Activated CD8-positive, alpha-beta memory T cell treated with anti-CD3 and anti-CD28 coated beads, Interleukin-2, amount 50 U/mL, for 24 hours (primary cell): ENCODE measurements around the gene ALOX15.
"Not testable (repeated sequence)": the region's sequence is repeated elsewhere in the genome, so short reads cannot be mapped to it uniquely, and the experiment has no call there.

ENCODE experiments used
- DNase-seq: peaks from one replicate; pipeline ENCODE4 v3.0.0-alpha.2; 2020; ENCODE audit errors: extremely low read depth

Gene ALOX15

GRCh38 chr17:4655933-4656332 lies 14.5 kb upstream of the ALOX15 start:
- DNase-seq: not testable (repeated sequence)

- no peak for DNase-seq
Observed at GRCh38 chr17:4652997-4653396, 11.5 kb upstream of the ALOX15 start.

- no peak for DNase-seq
Observed at GRCh38 chr17:4648741-4649140, 7.3 kb upstream of the ALOX15 start.

GRCh38 chr17:4645642-4646041 lies 4.2 kb upstream of the ALOX15 start:
- DNase-seq: no peak

- DNase-seq: no peak
Observed at GRCh38 chr17:4643676-4644075, 2.2 kb upstream of the ALOX15 start.

GRCh38 chr17:4642286-4642685 lies 808 bp upstream of the ALOX15 start:
- DNase-seq: no peak

- DNase-seq: not testable (repeated sequence)
Observed at GRCh38 chr17:4640569-4641188, 799 bp downstream of the ALOX15 start.

GRCh38 chr17:4639301-4640059 lies 2.0 kb downstream of the ALOX15 start:
- DNase-seq: not testable (repeated sequence)

- DNase-seq: not testable (repeated sequence)
Observed at GRCh38 chr17:4638766-4639165, 2.7 kb downstream of the ALOX15 start.

GRCh38 chr17:4636474-4637100 lies 4.9 kb downstream of the ALOX15 start:
- DNase-seq: no peak

- DNase-seq: no peak
Observed at GRCh38 chr17:4635823-4636375, 5.6 kb downstream of the ALOX15 start.

- no peak for DNase-seq
Observed at GRCh38 chr17:4634976-4635375, 6.5 kb downstream of the ALOX15 start.

- DNase-seq: no peak
Observed at GRCh38 chr17:4633643-4634042, 7.8 kb downstream of the ALOX15 start.

GRCh38 chr17:4632581-4632920 lies 8.9 kb downstream of the ALOX15 start:
- no peak for DNase-seq

GRCh38 chr17:4631836-4632580 lies 9.5 kb downstream of the ALOX15 start:
- no peak for DNase-seq

GRCh38 chr17:4631431-4631830 lies 10.0 kb downstream of the ALOX15 start:
- no peak for DNase-seq

GRCh38 chr17:4626734-4627256 lies 14.7 kb downstream of the ALOX15 start:
- DNase-seq: no peak

GRCh38 chr17:4625181-4625617 lies 16.3 kb downstream of the ALOX15 start:
- DNase-seq: no peak

GRCh38 chr17:4624451-4624911 lies 17.0 kb downstream of the ALOX15 start:
- DNase-seq: not testable (repeated sequence)

- no peak for DNase-seq
Observed at GRCh38 chr17:4623249-4623648, 18.2 kb downstream of the ALOX15 start.

GRCh38 chr17:4622375-4622774 lies 19.1 kb downstream of the ALOX15 start:
- DNase-seq: no peak
